IMR-90 (cell line): ENCODE measurements around the gene ZNF521. TPM values are rescaled to one million over a fixed set of nuclear protein-coding genes. Genes with fewer than 3 reads are reported as not detected.

Experiments used
- ATAC-seq: fragments of 200-7000 bp; cut with Tn5 transposase; 2 replicates; pipeline ENCODE4 v1.9.1; 2020; ENCODE audit warnings: low read depth, mild to moderate bottlenecking, moderate library complexity
- BruUV-seq: library from RNA; stranded (reverse); fragments of 400-500 nt; replicated peaks from 2 replicates; lab custom pipeline; 2021; lab: Mats Ljungman, UMichigan
- CTCF ChIA-PET: fragments of 300-600 bp; formaldehyde crosslinking; extraction: SDS; loops from one replicate; lab custom pipeline; 2021; ENCODE audit warnings: antibody characterized with exemption; lab: Yijun Ruan, JAX
- POLR2A ChIA-PET: fragments of 300-600 bp; sonication (Branson Sonifier 250); formaldehyde crosslinking; loops from one replicate; lab custom pipeline; 2022; ENCODE audit warnings: antibody characterized with exemption; ENCODE audit not compliant: unreplicated experiment; lab: Charles Lee
- DNase-seq: peaks from one replicate; pipeline ENCODE4 v3.0.0; 2013
- H2AFZ ChIP-seq: replicated peaks from 2 replicates; pipeline ENCODE3; 2013; ENCODE audit warnings: low read length, mild to moderate bottlenecking; ENCODE audit not compliant: poor library complexity
- H2AK5ac ChIP-seq: 2 replicates; pipeline ENCODE4 v1.6.1; 2013; ENCODE audit warnings: low read depth, low read length, inconsistent platforms
- H2AK9ac ChIP-seq: replicated peaks from 2 replicates; pipeline ENCODE3; 2013; ENCODE audit warnings: mild to moderate bottlenecking, low read depth, low read length, moderate library complexity; ENCODE audit not compliant: poor library complexity
- H2BK120ac ChIP-seq: 2 replicates; pipeline ENCODE4 v1.6.1; 2013; ENCODE audit warnings: low read depth, low read length, inconsistent platforms
- H2BK15ac ChIP-seq: 3 replicates; pipeline ENCODE4 v1.6.1; 2013; ENCODE audit warnings: low read depth, low read length, inconsistent platforms
- H2BK20ac ChIP-seq: 2 replicates; pipeline ENCODE4 v1.6.1; 2013; ENCODE audit warnings: low read depth, mild to moderate bottlenecking, inconsistent platforms, low read length, moderate library complexity
- H2BK5ac ChIP-seq: 2 replicates; pipeline ENCODE4 v1.6.1; 2013; ENCODE audit warnings: mild to moderate bottlenecking, low read depth, low read length, inconsistent platforms; ENCODE audit not compliant: poor library complexity, severe bottlenecking
- H3K14ac ChIP-seq: replicated peaks from 2 replicates; pipeline ENCODE4 v1.6.1; 2013; ENCODE audit warnings: low read depth, low read length, inconsistent platforms
- H3K18ac ChIP-seq: 2 replicates; pipeline ENCODE4 v1.6.1; 2013; ENCODE audit warnings: low read depth, low read length, control low read depth
- H3K23ac ChIP-seq: 2 replicates; pipeline ENCODE4 v1.6.1; 2013; ENCODE audit warnings: low read depth, low read length, inconsistent platforms
- H3K27ac ChIP-seq: 2 replicates; pipeline ENCODE4 v1.5.1; 2013; ENCODE audit warnings: mild to moderate bottlenecking, control low read depth, low read length; ENCODE audit not compliant: insufficient read depth
- H3K27me3 ChIP-seq: 2 replicates; pipeline ENCODE4 v1.6.1; 2013; ENCODE audit warnings: low read length; ENCODE audit not compliant: control insufficient read depth, insufficient read depth
- H3K36me3 ChIP-seq: 2 replicates; pipeline ENCODE4 v1.6.1; 2013; ENCODE audit warnings: low read length, mixed read lengths; ENCODE audit not compliant: control insufficient read depth, insufficient read depth
- H3K4ac ChIP-seq: 2 replicates; pipeline ENCODE4 v1.6.1; 2013; ENCODE audit warnings: low read depth, low read length, inconsistent platforms
- H3K4me1 ChIP-seq: 2 replicates; pipeline ENCODE4 v1.6.1; 2013; ENCODE audit warnings: low read length, mixed read lengths; ENCODE audit not compliant: control insufficient read depth, insufficient read depth
- H3K4me2 ChIP-seq: 2 replicates; pipeline ENCODE4 v1.6.1; 2013; ENCODE audit warnings: low read depth, mild to moderate bottlenecking, control low read depth, low read length, moderate library complexity
- H3K4me3 ChIP-seq: 2 replicates; pipeline ENCODE4 v1.5.1; 2013; ENCODE audit warnings: low read depth, mild to moderate bottlenecking, control low read depth, low read length, moderate library complexity; ENCODE audit not compliant: insufficient read depth
- H3K56ac ChIP-seq: 2 replicates; pipeline ENCODE4 v1.6.1; 2013; ENCODE audit warnings: low read length, inconsistent platforms; ENCODE audit not compliant: insufficient read depth; ENCODE audit errors: extremely low read depth
- H3K79me1 ChIP-seq, 2 experiments: 2 replicates each; pipeline ENCODE4 v1.6.1; 2013; ENCODE audit warnings: low read length in 2 of 2, inconsistent platforms in 1 of 2, low read depth in 1 of 2
- H3K9ac ChIP-seq: 2 replicates; pipeline ENCODE4 v1.6.1; 2013; ENCODE audit warnings: low read depth, low read length, control low read depth
- H3K9me1 ChIP-seq: 2 replicates; pipeline ENCODE4 v1.6.1; 2013; ENCODE audit warnings: low read length, inconsistent platforms; ENCODE audit not compliant: insufficient read depth
- H3K9me3 ChIP-seq: 2 replicates; pipeline ENCODE4 v1.6.1; 2013; ENCODE audit warnings: low read length; ENCODE audit not compliant: control insufficient read depth, insufficient read depth
- H4K20me1 ChIP-seq: 2 replicates; pipeline ENCODE4 v1.6.1; 2013; ENCODE audit warnings: low read length, inconsistent platforms; ENCODE audit not compliant: insufficient read depth
- H4K5ac ChIP-seq: 2 replicates; pipeline ENCODE4 v1.6.1; 2013; ENCODE audit warnings: mild to moderate bottlenecking, low read depth, low read length, control low read depth
- H4K8ac ChIP-seq, 2 experiments: 2 replicates each; pipeline ENCODE4 v1.6.1; 2013; ENCODE audit warnings: low read depth in 2 of 2, low read length in 2 of 2, control low read depth in 1 of 2, inconsistent platforms in 1 of 2
- H4K91ac ChIP-seq: 2 replicates; pipeline ENCODE4 v1.6.1; 2013; ENCODE audit warnings: low read depth, low read length, inconsistent platforms; ENCODE audit not compliant: insufficient read depth
- BHLHE40 ChIP-seq: fragments of 150-350 bp; IDR thresholded peaks from 2 replicates; pipeline ENCODE4 v1.6.1; 2016; ENCODE audit warnings: mild to moderate bottlenecking, low read depth, low read length
- CEBPB ChIP-seq: IDR thresholded peaks from 2 replicates; pipeline ENCODE4 v1.6.1; 2012; ENCODE audit warnings: low read depth, low read length, improper control_type of control experiment
- CHD1 ChIP-seq: IDR thresholded peaks from 2 replicates; pipeline ENCODE4 v1.6.1; 2012; ENCODE audit warnings: low read depth, low read length, improper control_type of control experiment
- CTCF ChIP-seq: conservative IDR thresholded peaks from 2 replicates; pipeline ENCODE4 v1.5.1; 2012; ENCODE audit warnings: mild to moderate bottlenecking, low read depth, low read length, improper control_type of control experiment
- ELK1 ChIP-seq: fragments of 150-350 bp; IDR thresholded peaks from 2 replicates; pipeline ENCODE4 v1.6.1; 2016; ENCODE audit warnings: low read depth, mild to moderate bottlenecking, low read length, moderate library complexity, borderline replicate concordance
- FOS ChIP-seq: fragments of 150-350 bp; IDR thresholded peaks from 2 replicates; pipeline ENCODE4 v1.6.1; 2016; ENCODE audit warnings: low read depth, low read length
- MAFK ChIP-seq: IDR thresholded peaks from 2 replicates; pipeline ENCODE4 v1.6.1; 2012; ENCODE audit warnings: low read depth, low read length, improper control_type of control experiment
- MAZ ChIP-seq: IDR thresholded peaks from 2 replicates; pipeline ENCODE4 v1.6.1; 2012; ENCODE audit warnings: low read depth, mild to moderate bottlenecking, low read length, improper control_type of control experiment, moderate library complexity, borderline replicate concordance
- MXI1 ChIP-seq: IDR thresholded peaks from 2 replicates; pipeline ENCODE4 v1.6.1; 2012; ENCODE audit warnings: low read depth, mild to moderate bottlenecking, low read length, moderate library complexity, borderline replicate concordance
- POLR2A ChIP-seq: IDR thresholded peaks from 2 replicates; pipeline ENCODE4 v1.6.1; 2012; ENCODE audit warnings: mild to moderate bottlenecking, low read depth, low read length
- RCOR1 ChIP-seq: IDR thresholded peaks from 2 replicates; pipeline ENCODE4 v1.6.1; 2012; ENCODE audit warnings: mild to moderate bottlenecking, low read length, improper control_type of control experiment; ENCODE audit not compliant: insufficient replicate concordance
- USF2 ChIP-seq: fragments of 150-350 bp; IDR thresholded peaks from 2 replicates; pipeline ENCODE4 v1.6.1; 2017; ENCODE audit warnings: mild to moderate bottlenecking, antibody characterized with exemption, low read length, low read depth
- WGBS, 2 experiments: methylation state at CpG; one replicate each; pipeline versions ENCODE4 v1.1.5 to v1.1.7; 2013; ENCODE audit warnings: missing lambda C conversion rate in 2 of 2; ENCODE audit not compliant: insufficient read length in 1 of 2; ENCODE audit errors: extremely low coverage in 2 of 2; 5-methylcytosine and 5-hydroxymethylcytosine counted together
- dilution Hi-C: fragments of 300-500 bp; cut with HindIII; formaldehyde crosslinking; loops from one replicate; pipeline ENCODE4 v1.14.3; 2018; ENCODE audit warnings: low sequenced_read_pairs; ENCODE audit not compliant: unreplicated experiment
- in situ Hi-C: fragments of 300-500 bp; cut with MboI; formaldehyde crosslinking; loops from 3 replicates; pipeline ENCODE4 v1.14.3; 2019; ENCODE audit warnings: low sequenced_read_pairs, inconsistent platforms, mixed read lengths
- intact Hi-C: fragments of 100-400 bp; cut with micrococcal nuclease; formaldehyde crosslinking; loops from 2 replicates; pipeline ENCODE4 v1.10.0; 2022
- polyA plus RNA-seq, 3 experiments: library from polyadenylated mRNA; depleted of rRNA; stranded (reverse); fragments of >200 nt; gene quantifications; 2 replicates each; pipeline ENCODE4 v1.2.3, GENCODE V29; 2012; ENCODE audit warnings: low replicate concordance in 1 of 3
- total RNA-seq: library from RNA; depleted of rRNA; stranded (reverse); fragments of >200 nt; gene quantifications from 2 replicates; pipeline ENCODE4 v1.2.3, GENCODE V29; 2012

Gene ZNF521
- total and polyA plus RNA-seq, 2 of the 4 experiments (the other 2 are of a cell fraction), result 21.5 to 59.3 TPM

- intact Hi-C loops, result no loop called here
- H3K14ac ChIP-seq, result no peak overlapping the region
- H3K27me3 ChIP-seq, result no peaks in the 10 kb centered on the region
- no CpG with 5 or more reads among the region's 4 CpGs for WGBS, 2 experiments
- dilution Hi-C loops, result no loop called here
- H2BK15ac ChIP-seq, result no peak overlapping the region
- no peak overlapping the region for H4K91ac ChIP-seq
- H3K23ac ChIP-seq, result no peak overlapping the region
- no peak overlapping the region for H3K4me2 ChIP-seq
- no TSS peak for BruUV-seq
- POLR2A ChIA-PET, result interaction anchor here (0.7 kb wide), 1 partner anchor 32 kb away, joined by 3 read pairs; no protein-coding TSS in a partner anchor
- H4K20me1 ChIP-seq, result no peaks in the 10 kb centered on the region
- in situ Hi-C loops, result no loop called here
- H2BK120ac ChIP-seq, result no peak overlapping the region
- H2BK20ac ChIP-seq, result no peak overlapping the region
- H2AFZ ChIP-seq, result no peak overlapping the region
- no peaks in the 10 kb centered on the region for H3K36me3 ChIP-seq
- H3K27ac ChIP-seq, result no peak overlapping the region
- TF ChIP-seq FOS (no peak), POLR2A (no peak), BHLHE40 (no peak), ELK1 (no peak), USF2 (no peak), CHD1 (no peak), MXI1 (no peak), MAZ (no peak), CEBPB (no peak), CTCF (no peak), MAFK (no peak), RCOR1 (no peak)
- no peaks in the 10 kb centered on the region for H3K9me3 ChIP-seq
- no peak overlapping the region for H3K18ac ChIP-seq
- CTCF ChIA-PET, result interaction anchor here (0.6 kb wide), 1 partner anchor 700 kb away, joined by 3 read pairs; no protein-coding TSS in a partner anchor
- no peaks in the 10 kb centered on the region for H3K79me1 ChIP-seq
- no peak overlapping the region for H4K5ac ChIP-seq
- H2AK9ac ChIP-seq, result no peak overlapping the region
- H4K8ac ChIP-seq, result no peak overlapping the region
- peaks cover 5% of the 10 kb centered on the region for H3K4me1 ChIP-seq
- no peak overlapping the region for H3K4me3 ChIP-seq
- DNase-seq (no peak), ATAC-seq (no peak)
- H3K9me1 ChIP-seq, result no peaks in the 10 kb centered on the region; the same call in 1 of the 2 replicates
- no peak overlapping the region for H2BK5ac ChIP-seq
- no peak overlapping the region for H3K56ac ChIP-seq
- H3K9ac ChIP-seq, result no peak overlapping the region
- H2AK5ac ChIP-seq, result no peak overlapping the region
- no peak overlapping the region for H3K4ac ChIP-seq
Observed at GRCh38 chr18:25103468-25104155, 248.4 kb downstream of the ZNF521 start.
